OCI-LY7 (cell line): ENCODE measurements around the gene ZNRD2. TPM values are rescaled to one million over a fixed set of nuclear protein-coding genes. Genes with fewer than 3 reads are reported as not detected.

Experiments
- BruUV-seq: library from RNA; stranded (reverse); fragments of 400-500 nt; replicated peaks from 2 replicates; lab custom pipeline; 2021; lab: Mats Ljungman, UMichigan
- CTCF ChIA-PET: fragments of 300-600 bp; sonication (Branson Sonifier 250); formaldehyde crosslinking; loops from one replicate; lab custom pipeline; 2022; ENCODE audit warnings: antibody characterized with exemption; ENCODE audit not compliant: unreplicated experiment; lab: Charles Lee
- POLR2A ChIA-PET: fragments of 300-600 bp; sonication (Branson Sonifier 250); formaldehyde crosslinking; loops from one replicate; lab custom pipeline; 2022; ENCODE audit warnings: antibody characterized with exemption; lab: Charles Lee
- DNase-seq: peaks from one replicate; pipeline ENCODE4 v3.0.0-alpha.2; 2015; ENCODE audit warnings: low spot score
- H2AFZ ChIP-seq: fragments of 200-600 bp; sonication (generic), shearing (Covaris generic); 2 replicates; pipeline ENCODE4 v1.6.1; 2014; ENCODE audit warnings: mild to moderate bottlenecking, antibody characterized with exemption, low read length, moderate library complexity
- H3K27ac ChIP-seq: fragments of 200-600 bp; sonication (generic); 2 replicates; pipeline ENCODE4 v1.5.1; 2014; ENCODE audit warnings: mixed run types, low read depth, mild to moderate bottlenecking, moderate library complexity, low read length, inconsistent platforms; ENCODE audit not compliant: poor library complexity, severe bottlenecking
- H3K36me3 ChIP-seq: fragments of 200-600 bp; sonication (generic); 2 replicates; pipeline ENCODE4 v1.6.1; 2014; ENCODE audit warnings: mild to moderate bottlenecking, antibody characterized with exemption, low read length, moderate library complexity, mixed read lengths; ENCODE audit not compliant: insufficient read depth
- H3K4me1 ChIP-seq: fragments of 200-600 bp; sonication (generic); 2 replicates; pipeline ENCODE4 v1.5.1; 2014; ENCODE audit warnings: mild to moderate bottlenecking, low read length; ENCODE audit not compliant: insufficient read depth, poor library complexity, severe bottlenecking
- H3K4me2 ChIP-seq: fragments of 200-600 bp; sonication (generic); 2 replicates; pipeline ENCODE4 v1.6.1; 2014; ENCODE audit warnings: mild to moderate bottlenecking, low read length
- H3K4me3 ChIP-seq: fragments of 200-600 bp; sonication (generic); 2 replicates; pipeline ENCODE4 v1.5.1; 2014; ENCODE audit warnings: mild to moderate bottlenecking, low read depth, low read length; ENCODE audit not compliant: poor library complexity, severe bottlenecking
- H3K79me2 ChIP-seq: fragments of 200-600 bp; sonication (generic); 2 replicates; pipeline ENCODE4 v1.6.1; 2016; ENCODE audit warnings: low read depth, mild to moderate bottlenecking, low read length, moderate library complexity, mixed read lengths; ENCODE audit not compliant: insufficient read depth
- H3K9me2 ChIP-seq: fragments of 200-600 bp; sonication (generic); 2 replicates; pipeline ENCODE4 v1.6.1; 2016; ENCODE audit warnings: mild to moderate bottlenecking, low read length, mixed read lengths; ENCODE audit not compliant: insufficient read depth
- H3K9me3 ChIP-seq: fragments of 200-600 bp; sonication (generic); 2 replicates; pipeline ENCODE4 v1.6.1; 2014; ENCODE audit warnings: mild to moderate bottlenecking, mixed run types, low read length, mixed read lengths
- H4K20me1 ChIP-seq: fragments of 200-600 bp; sonication (generic); 2 replicates; pipeline ENCODE4 v1.6.1; 2014; ENCODE audit warnings: mild to moderate bottlenecking, antibody characterized with exemption, low read length, moderate library complexity, mixed read lengths; ENCODE audit not compliant: insufficient read depth
- CTCF ChIP-seq: fragments of 200-600 bp; sonication (generic); conservative IDR thresholded peaks from 2 replicates; pipeline ENCODE4 v1.5.1; 2014; ENCODE audit warnings: mild to moderate bottlenecking, antibody characterized with exemption, low read length, moderate library complexity, mixed read lengths
- EZH2phosphoT487 ChIP-seq: fragments of 200-600 bp; sonication (generic); IDR thresholded peaks from 2 replicates; pipeline ENCODE4 v1.6.1; 2018; ENCODE audit warnings: low read depth, borderline replicate concordance, mild to moderate bottlenecking, mixed run types, antibody characterized with exemption, low read length, moderate library complexity, mixed read lengths
- intact Hi-C: fragments of 100-400 bp; cut with micrococcal nuclease; formaldehyde crosslinking; loops from one replicate; pipeline ENCODE4 v1.10.0; 2022; ENCODE audit not compliant: unreplicated experiment
- total RNA-seq, 2 experiments: library from RNA; depleted of rRNA in 1 of 2; stranded (reverse); fragments of >200 nt in 1 of 2; shearing (Covaris generic) in 1 of 2; gene quantifications; 2 replicates each; pipeline ENCODE4 v1.2.3, GENCODE V29; 2014 to 2022

Gene ZNRD2
- total RNA-seq, 2 experiments from 2014 or later = 43.4 to 60.4 TPM

GRCh38 chr11:65571940-65572339 lies 1.7 kb downstream of the ZNRD2 start:
- peak overlapping the region; percentile 98 for H3K4me2 ChIP-seq
- H3K36me3 ChIP-seq = peaks cover 8% of the 10 kb centered on the region; the same call in 1 of the 2 replicates
- no TSS peak for BruUV-seq
- ChIA-PET CTCF (interaction anchor here (1.3 kb wide), 1 partner anchor 31 kb away, joined by 3 read pairs; no protein-coding TSS in a partner anchor), POLR2A (interaction anchor here (0.7 to 1.4 kb wide), 2 partner anchors 43 to 436 kb away, joined by 3 to 4 read pairs; partner anchors contain the start of gene PCNX3)
- no peaks in the 10 kb centered on the region for H3K9me2 ChIP-seq
- peak; percentile 57 for DNase-seq
- TF ChIP-seq EZH2phosphoT487 (no peak), CTCF (peak; percentile 67)
- H3K79me2 ChIP-seq = peaks cover 47% of the 10 kb centered on the region
- H3K9me3 ChIP-seq = no peaks in the 10 kb centered on the region
- H4K20me1 ChIP-seq = peaks cover 7% of the 10 kb centered on the region; the same call in 1 of the 2 replicates
- H3K4me3 ChIP-seq = peak overlapping the region; percentile 94
- peaks cover 56% of the 10 kb centered on the region for H3K4me1 ChIP-seq
- peak overlapping the region; percentile 71 for H3K27ac ChIP-seq
- no peak overlapping the region for H2AFZ ChIP-seq
- intact Hi-C loops = loop anchor here (1.0 to 10.0 kb wide), 3 partner anchors 26 to 717 kb away; partner anchors contain the start of gene RELA

- peaks cover 61% of the 10 kb centered on the region for H3K4me1 ChIP-seq
- H3K27ac ChIP-seq = peak within 1 kb of the TSS; percentile 84
- peaks cover 7% of the 10 kb centered on the region; the same call in 1 of the 2 replicates for H4K20me1 ChIP-seq
- H3K4me2 ChIP-seq = peak within 1 kb of the TSS; percentile 98
- peak within 1 kb of the TSS; percentile 94 for H3K4me3 ChIP-seq
- no peak for TF ChIP-seq CTCF
- no peak for TF ChIP-seq EZH2phosphoT487
- H3K9me3 ChIP-seq = no peaks in the 10 kb centered on the region
- intact Hi-C loops = loop anchor here (1.0 to 10.0 kb wide), 3 partner anchors 26 to 718 kb away; partner anchors contain the start of gene RELA
- no TSS peak for BruUV-seq
- no peaks in the 10 kb centered on the region for H3K9me2 ChIP-seq
- H3K36me3 ChIP-seq = peaks cover 8% of the 10 kb centered on the region; the same call in 1 of the 2 replicates
- ChIA-PET CTCF (interaction anchor here (1.3 kb wide), 1 partner anchor 32 kb away, joined by 3 read pairs; no protein-coding TSS in a partner anchor), POLR2A (interaction anchor here (0.7 to 1.4 kb wide), 3 partner anchors 43 to 437 kb away, joined by 3 to 4 read pairs (median 3); partner anchors contain the start of gene PCNX3)
- H3K79me2 ChIP-seq = peaks cover 47% of the 10 kb centered on the region
- DNase-seq = peak; percentile 85
- no peak within 1 kb of the TSS for H2AFZ ChIP-seq
Observed at GRCh38 chr11:65572356-65573051, 2.2 kb downstream of the ZNRD2 start, which contains the start of gene FAM89B. Gene FAM89B (plus strand): TSS chr11:65572538. CDS start chr11:65572670, 132 bp downstream.
